Right cardiac atrium (tissue), 5 donors: Measurements from ENCODE around the gene AGPAT1. TPM values are rescaled to one million over a fixed set of nuclear protein-coding genes. Genes with fewer than 3 reads are reported as not detected.

Experiments
- ATAC-seq, 2 donors: fragments of 200-7000 bp; cut with Tn5 transposase; one replicate each; pipeline versions ENCODE4 v1.8.0 to v1.9.1; 2020; ENCODE audit warnings: moderate library complexity in 2 of 2, mild to moderate bottlenecking in 1 of 2
- DNase-seq, 3 donors: peaks; one replicate each; pipeline ENCODE4 v3.0.0-alpha.2; 2020
- H3K27ac ChIP-seq: one replicate; pipeline ENCODE4 v1.5.1; 2013; ENCODE audit warnings: mild to moderate bottlenecking, low read length, control low read depth, moderate library complexity
- H3K27me3 ChIP-seq: one replicate; pipeline ENCODE4 v1.6.1; 2013; ENCODE audit not compliant: control insufficient read depth, insufficient read depth
- H3K4me1 ChIP-seq: one replicate; pipeline ENCODE4 v1.6.1; 2013; ENCODE audit warnings: low read length; ENCODE audit not compliant: control insufficient read depth, insufficient read depth
- H3K4me3 ChIP-seq: one replicate; pipeline ENCODE4 v1.5.1; 2013; ENCODE audit warnings: low read length, control low read depth
- H3K9me3 ChIP-seq: one replicate; pipeline ENCODE4 v1.6.1; 2013; ENCODE audit warnings: low read length; ENCODE audit not compliant: control insufficient read depth
- WGBS: extraction: QIAGEN DNeasy Blood & Tissue Kit; methylation state at CpG from one replicate; pipeline ENCODE4 v1.1.7; 2013; 5-methylcytosine and 5-hydroxymethylcytosine counted together
- intact Hi-C, 4 donors: fragments of 100-400 bp; cut with DNase I; formaldehyde crosslinking; loops; one replicate each; pipeline versions ENCODE4 v1.11.0 to v1.14.0; 2022 to 2023
- polyA plus RNA-seq: library from polyadenylated mRNA; stranded (reverse); fragments of 200-250 nt; gene quantifications from one replicate; pipeline ENCODE4 v1.2.3, GENCODE V29; 2013
- total RNA-seq, 4 donors: library from RNA; stranded (reverse); fragmentation: NEBNext Ultra II Directional; extraction: Animal tissue kit (Norgen Biotek cat#: 25700); gene quantifications; one replicate each; pipeline ENCODE4 v1.2.1, GENCODE V29; 2021
- donor health status: healthy with polysubstance abuse.
- donor health status: DM: no; HTN: yes; CAD: no.
- donor health status: DM: no; HTN: no; CAD: no.
- donor health status: DM: no; HTN: yes; CAD: no; lungs with severe emphysema.
- donor health status: DM: yes; HTN: yes; CAD: no.

Gene AGPAT1
- total and polyA plus RNA-seq, 5 donors: 54.9 to 67.2 (median 61.5) TPM

DNA sequence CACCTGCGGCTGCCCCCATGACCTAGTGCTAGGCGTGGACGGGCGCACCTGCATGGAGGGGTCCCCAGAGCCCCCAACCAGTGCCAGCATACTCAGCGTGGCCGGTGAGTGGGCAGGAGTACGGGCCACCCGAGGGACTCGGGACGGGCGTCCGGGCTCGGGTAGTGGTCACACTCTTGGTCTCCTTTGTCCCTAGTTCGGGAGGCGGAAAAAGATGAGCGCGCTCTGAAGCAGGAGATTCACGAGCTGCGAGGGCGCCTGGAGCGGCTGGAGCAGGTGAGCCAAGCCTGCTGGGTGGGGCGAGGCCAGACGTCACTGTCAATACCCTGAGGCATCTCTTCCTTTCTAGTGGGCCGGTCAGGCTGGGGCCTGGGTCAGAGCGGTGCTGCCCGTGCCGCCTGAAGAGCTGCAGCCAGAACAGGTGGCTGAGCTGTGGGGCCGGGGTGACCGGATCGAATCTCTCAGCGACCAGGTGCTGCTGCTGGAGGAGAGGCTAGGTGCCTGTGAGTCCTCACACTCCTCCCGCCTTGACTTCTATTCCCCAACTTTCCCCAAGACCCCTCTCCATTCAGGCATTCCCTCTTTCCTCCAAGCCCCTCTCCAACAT lies 8.6 kb downstream of the AGPAT1 start:
- intact Hi-C loops: no loop called here
- Histone ChIP-seq H3K4me1 (no peaks in the 10 kb centered on the region), H3K4me3 (no peak overlapping the region), H3K9me3 (no peaks in the 10 kb centered on the region), H3K27ac (no peak overlapping the region), H3K27me3 (no peaks in the 10 kb centered on the region)
- ATAC-seq (no peak), DNase-seq (peak in 2 of 3 donors; percentile 53 to 58)
- 77% methylated on average over 32 of the region's 32 CpGs for WGBS

DNA sequence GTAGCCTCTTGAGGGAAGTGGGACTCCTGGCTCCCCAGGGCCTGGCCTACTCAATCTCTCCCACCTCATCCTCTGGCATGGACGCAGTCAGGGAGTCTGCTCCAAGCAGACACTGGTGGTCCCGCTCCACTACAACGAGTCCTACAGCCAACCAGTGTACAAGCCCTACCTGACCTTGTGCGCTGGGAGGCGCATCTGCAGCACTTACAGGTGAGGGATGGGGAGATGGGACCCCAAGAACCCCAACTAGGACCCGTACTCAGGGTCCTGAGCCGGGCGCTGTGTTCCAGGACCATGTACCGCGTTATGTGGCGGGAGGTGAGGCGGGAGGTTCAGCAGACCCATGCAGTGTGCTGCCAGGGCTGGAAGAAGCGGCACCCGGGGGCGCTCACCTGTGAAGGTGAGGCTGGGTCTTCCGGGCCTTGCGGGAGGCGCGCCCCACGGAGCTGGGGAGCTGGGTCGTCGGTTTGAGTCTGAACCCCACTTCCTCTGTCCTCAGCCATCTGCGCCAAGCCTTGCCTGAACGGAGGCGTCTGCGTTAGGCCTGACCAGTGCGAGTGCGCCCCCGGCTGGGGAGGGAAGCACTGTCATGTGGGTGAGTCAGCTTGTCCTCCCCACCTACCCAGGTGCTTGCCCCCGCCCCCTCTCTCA lies 9.3 kb downstream of the AGPAT1 start:
- 79% methylated on average over 30 of the region's 30 CpGs for WGBS
- no peak overlapping the region for H3K27ac ChIP-seq

GRCh38 chr6:32164295-32164694 lies 11.6 kb downstream of the AGPAT1 start, which contains the start of gene EGFL8:
Gene EGFL8 (plus strand): TSS chr6:32164595. CDS start chr6:32166166, 1,571 bp downstream.
- ATAC-seq (no peak), DNase-seq (no peak)
- Histone ChIP-seq H3K9me3 (no peaks in the 10 kb centered on the region), H3K27ac (no peak within 1 kb of the TSS), H3K4me1 (no peaks in the 10 kb centered on the region), H3K27me3 (no peaks in the 10 kb centered on the region), H3K4me3 (no peak within 1 kb of the TSS)
- intact Hi-C loops: no loop called here

More for the DNA sequence above, 9.3 kb downstream of the AGPAT1 start:
- H3K27me3 ChIP-seq: no peaks in the 10 kb centered on the region
- DNase-seq (peak in 2 of 3 donors; percentile 61 to 70), ATAC-seq (no peak)
- intact Hi-C loops: no loop called here
- H3K4me3 ChIP-seq: no peak overlapping the region
- no peaks in the 10 kb centered on the region for H3K9me3 ChIP-seq
- H3K4me1 ChIP-seq: no peaks in the 10 kb centered on the region

GRCh38 chr6:32163559-32164258 lies 12.2 kb downstream of the AGPAT1 start:
- ATAC-seq: peak; percentile 25 to 47
- peak in 1 of 3 donors; percentile 66 for DNase-seq
- Histone ChIP-seq H3K27me3 (no peaks in the 10 kb centered on the region), H3K9me3 (no peaks in the 10 kb centered on the region), H3K4me3 (no peak overlapping the region), H3K27ac (no peak overlapping the region), H3K4me1 (no peaks in the 10 kb centered on the region)
- WGBS: 81% methylated on average over 7 of the region's 7 CpGs
- intact Hi-C loops: no loop called here

DNA sequence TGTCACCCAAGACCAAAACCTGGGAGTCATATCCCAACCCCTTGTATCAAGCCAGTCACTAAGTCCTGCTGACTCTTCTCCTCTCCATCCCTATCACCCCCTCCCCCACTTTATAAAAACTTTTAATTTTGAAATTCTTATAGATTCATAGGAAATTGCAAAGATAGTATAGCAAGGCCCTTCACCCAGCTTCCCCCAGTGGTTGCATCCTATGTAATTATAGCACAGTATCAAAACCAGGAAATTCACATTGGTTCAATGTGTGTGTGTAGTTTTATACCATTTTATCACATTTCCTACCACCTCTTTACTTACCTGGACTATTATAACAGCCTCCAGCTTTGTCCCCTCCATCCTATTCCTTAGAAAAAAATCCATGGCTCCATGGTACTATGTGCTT lies 17.8 kb downstream of the AGPAT1 start:
- no peak for DNase-seq
- Histone ChIP-seq H3K27ac (no peak overlapping the region), H3K4me3 (no peak overlapping the region), H3K9me3 (no peaks in the 10 kb centered on the region), H3K4me1 (peaks cover 5% of the 10 kb centered on the region), H3K27me3 (no peaks in the 10 kb centered on the region)
- intact Hi-C loops: no loop called here
- no peak for ATAC-seq

GRCh38 chr6:32156891-32157290 lies 19.0 kb downstream of the AGPAT1 start:
- 89% methylated on average over 9 of the region's 9 CpGs for WGBS
- Histone ChIP-seq H3K4me3 (no peak overlapping the region), H3K27me3 (no peaks in the 10 kb centered on the region), H3K4me1 (peaks cover 5% of the 10 kb centered on the region), H3K9me3 (no peaks in the 10 kb centered on the region), H3K27ac (no peak overlapping the region)
- ATAC-seq (no peak), DNase-seq (no peak)
- intact Hi-C loops: no loop called here

GRCh38 chr6:32154514-32155161 lies 21.2 kb downstream of the AGPAT1 start:
- intact Hi-C loops: no loop called here
- Histone ChIP-seq H3K9me3 (no peaks in the 10 kb centered on the region), H3K27me3 (no peaks in the 10 kb centered on the region), H3K4me3 (peak overlapping the region; percentile 60), H3K27ac (peak overlapping the region; percentile 70), H3K4me1 (peaks cover 5% of the 10 kb centered on the region)
- ATAC-seq (peak; percentile 52 to 60), DNase-seq (peak; percentile 48 to 82 (median 81))
- 5% methylated on average over 34 of the region's 34 CpGs for WGBS

DNA sequence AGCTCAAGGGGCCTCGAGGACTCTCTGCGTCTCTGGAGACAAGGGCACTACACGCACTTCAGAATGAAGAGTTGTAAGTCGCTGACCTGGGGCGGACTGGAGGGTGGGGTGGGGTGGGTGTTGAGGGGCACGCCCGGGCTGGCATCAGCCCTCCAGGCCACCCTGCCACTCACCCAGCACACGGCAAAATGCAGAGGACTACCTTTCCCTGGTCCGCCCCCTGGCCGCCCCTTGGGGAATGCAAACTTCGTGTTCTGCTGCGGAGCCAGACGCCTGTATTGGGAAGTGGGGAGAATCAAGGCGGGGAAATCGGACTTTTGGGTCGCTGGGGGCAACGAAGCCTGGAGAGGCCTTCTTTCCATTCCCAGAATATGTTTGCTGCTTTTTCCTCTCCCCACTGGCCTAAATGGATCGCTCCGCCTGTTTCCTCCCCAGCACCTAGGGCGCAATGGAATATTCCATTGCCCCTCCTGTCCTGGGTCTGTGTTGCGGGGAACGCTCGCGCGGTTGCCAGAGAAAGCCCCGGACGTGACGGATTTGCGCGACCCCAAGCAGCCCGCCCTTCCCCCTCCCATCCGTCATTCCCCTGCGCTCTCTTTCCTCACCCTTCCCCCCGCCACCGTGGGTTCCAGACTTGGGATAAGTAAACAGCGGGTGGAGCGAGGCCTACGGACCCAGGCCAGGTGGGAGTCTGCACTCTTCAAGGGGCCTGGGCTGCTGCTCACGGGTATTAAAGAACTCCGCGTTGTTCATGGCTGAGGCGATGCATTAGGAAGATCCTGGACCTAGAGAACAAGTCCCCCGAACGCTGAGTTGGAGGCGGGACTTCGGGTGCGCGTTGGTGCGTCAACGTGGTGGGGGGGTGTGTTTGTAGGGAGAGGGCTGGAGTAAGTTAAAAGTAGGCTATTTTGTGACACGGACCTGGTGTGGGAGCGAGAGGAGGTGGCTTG lies 22.0 kb downstream of the AGPAT1 start, which contains the start of gene PPT2:
TSS of gene PPT2 (plus strand) at position 578 of the 950 bp plus-strand sequence. CDS start 454 bp downstream, outside the sequence.
- intact Hi-C loops: no loop called here
- H3K4me3 ChIP-seq: peak within 1 kb of the TSS; percentile 60

GRCh38 chr6:32152769-32153563 lies 22.9 kb downstream of the AGPAT1 start:
- no peaks in the 10 kb centered on the region for H3K9me3 ChIP-seq
- intact Hi-C loops: no loop called here
- no peaks in the 10 kb centered on the region for H3K27me3 ChIP-seq
- peaks cover 5% of the 10 kb centered on the region for H3K4me1 ChIP-seq
- peak overlapping the region; percentile 60 for H3K4me3 ChIP-seq
- WGBS: 21% methylated on average over 35 of the region's 35 CpGs
- peak; percentile 32 to 57 for ATAC-seq
- DNase-seq: peak; percentile 62 to 77 (median 73)
- peak overlapping the region; percentile 70 for H3K27ac ChIP-seq

More for the DNA sequence above, 22.0 kb downstream of the AGPAT1 start, which contains the start of gene PPT2:
- Histone ChIP-seq H3K9me3 (no peaks in the 10 kb centered on the region), H3K27ac (peak within 1 kb of the TSS; percentile 70), H3K27me3 (no peaks in the 10 kb centered on the region), H3K4me1 (peaks cover 5% of the 10 kb centered on the region)
- ATAC-seq (peak; percentile 89 to 91), DNase-seq (peak; percentile 95 to 97 (median 97))
- 1% methylated on average over 52 of the region's 52 CpGs for WGBS
